Astrocyte (in vitro differentiated cells and primary cell): ENCODE results near the gene ANO3.

Source experiments
- EZH2 ChIP-seq: IDR thresholded peaks from 2 replicates; pipeline ENCODE4 v1.6.1; 2012; ENCODE audit warnings: mild to moderate bottlenecking, low read length, inconsistent platforms; ENCODE audit not compliant: insufficient read depth
- TF ChIP-seq, protein P1 (sequence below): IDR thresholded peaks from 2 replicates; pipeline ENCODE4 v1.5.1; 2011; ENCODE audit warnings: low read depth, mild to moderate bottlenecking, inconsistent platforms, low read length, moderate library complexity; ENCODE audit not compliant: insufficient read depth

DNA sequence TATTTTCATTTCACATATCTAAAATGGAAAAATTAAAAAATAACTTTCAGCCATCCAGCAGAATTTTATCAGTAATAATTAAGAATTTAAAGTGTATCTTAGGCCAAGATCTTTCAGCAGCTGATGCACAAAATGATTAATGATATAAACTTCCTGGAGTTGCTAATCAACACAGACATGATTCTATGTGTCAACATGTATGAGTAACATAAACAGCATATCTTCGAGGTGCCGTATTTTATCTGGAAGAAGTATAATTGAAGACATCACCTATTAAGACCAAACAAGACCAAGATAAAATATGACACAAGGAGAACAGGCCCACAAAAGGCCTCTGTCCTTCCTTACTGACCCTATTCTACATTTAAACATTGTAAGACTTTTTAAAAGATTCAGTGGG, 344.7 kb downstream of the ANO3 start:
- TF ChIP-seq, protein P1, sequence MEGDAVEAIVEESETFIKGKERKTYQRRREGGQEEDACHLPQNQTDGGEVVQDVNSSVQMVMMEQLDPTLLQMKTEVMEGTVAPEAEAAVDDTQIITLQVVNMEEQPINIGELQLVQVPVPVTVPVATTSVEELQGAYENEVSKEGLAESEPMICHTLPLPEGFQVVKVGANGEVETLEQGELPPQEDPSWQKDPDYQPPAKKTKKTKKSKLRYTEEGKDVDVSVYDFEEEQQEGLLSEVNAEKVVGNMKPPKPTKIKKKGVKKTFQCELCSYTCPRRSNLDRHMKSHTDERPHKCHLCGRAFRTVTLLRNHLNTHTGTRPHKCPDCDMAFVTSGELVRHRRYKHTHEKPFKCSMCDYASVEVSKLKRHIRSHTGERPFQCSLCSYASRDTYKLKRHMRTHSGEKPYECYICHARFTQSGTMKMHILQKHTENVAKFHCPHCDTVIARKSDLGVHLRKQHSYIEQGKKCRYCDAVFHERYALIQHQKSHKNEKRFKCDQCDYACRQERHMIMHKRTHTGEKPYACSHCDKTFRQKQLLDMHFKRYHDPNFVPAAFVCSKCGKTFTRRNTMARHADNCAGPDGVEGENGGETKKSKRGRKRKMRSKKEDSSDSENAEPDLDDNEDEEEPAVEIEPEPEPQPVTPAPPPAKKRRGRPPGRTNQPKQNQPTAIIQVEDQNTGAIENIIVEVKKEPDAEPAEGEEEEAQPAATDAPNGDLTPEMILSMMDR, result no peak
- TF ChIP-seq EZH2, result no peak
